Neural progenitor cell (in vitro differentiated cells): ENCODE measurements around the gene CPNE4.

Experiments
- CTCF ChIP-seq: fragments of 200-600 bp; sonication (generic); IDR thresholded peaks from 2 replicates; pipeline ENCODE4 v1.5.1; 2017; ENCODE audit warnings: antibody characterized with exemption, mild to moderate bottlenecking
- EZH2phosphoT487 ChIP-seq: fragments of 200-600 bp; sonication (generic); IDR thresholded peaks from 2 replicates; pipeline ENCODE4 v1.6.1; 2017; ENCODE audit warnings: antibody characterized with exemption

- no peak for TF ChIP-seq EZH2phosphoT487
- no peak for TF ChIP-seq CTCF
Observed at GRCh38 chr3:131503320-131503635, 531.5 kb downstream of the CPNE4 start.
